Thyroid gland (tissue), 4 donors: Measurements from ENCODE around the gene ALG6.

Source experiments
- CTCF ChIP-seq, 6 experiments: fragments of 200-600 bp in 3 of 6; fragments of 450-650 bp in 3 of 6; sonication (generic) in 3 of 6; IDR thresholded peaks; one replicate each; pipeline ENCODE4 v1.5.1; 2016 to 2019; ENCODE audit warnings: antibody characterized with exemption in 6 of 6, mild to moderate bottlenecking in 2 of 6, inconsistent platforms in 1 of 6, moderate library complexity in 1 of 6
- POLR2A ChIP-seq, 2 donors: fragments of 450-650 bp; IDR thresholded peaks; one replicate each; pipeline ENCODE4 v1.6.1; 2017; ENCODE audit warnings: antibody characterized with exemption in 2 of 2, mild to moderate bottlenecking in 2 of 2, moderate library complexity in 1 of 2

GRCh38 chr1:63411066-63411465 is 43.6 kb downstream of the ALG6 start:
- no peak for TF ChIP-seq CTCF (IDR thresholded peaks at IDR 0.05)
- no peak for TF ChIP-seq POLR2A (IDR thresholded peaks at IDR 0.05)
